ENCODE measurements around the gene MED15.

DNA sequence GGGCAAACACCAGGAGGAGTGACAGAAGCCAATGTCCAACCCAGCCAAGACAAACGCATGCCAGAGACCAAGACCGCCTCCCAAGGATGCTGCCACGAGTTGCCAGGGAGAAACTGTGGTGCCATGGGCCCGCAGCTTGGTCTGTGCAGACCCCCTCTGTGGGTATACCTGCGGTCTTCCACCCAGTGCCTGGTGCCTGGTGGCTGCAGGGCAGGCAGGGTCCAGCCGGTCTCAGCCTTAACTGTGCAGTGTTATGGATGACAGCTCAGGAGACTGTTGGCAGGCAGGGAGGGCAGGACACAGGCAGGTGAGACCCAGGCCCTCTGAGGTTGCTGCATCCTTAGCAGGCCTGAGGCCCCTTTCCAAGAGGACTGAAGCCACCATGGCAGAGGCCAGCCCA lies 97.9 kb downstream of the MED15 start:
- TF ChIP-seq CTCF (IDR thresholded peaks at IDR 0.05) (no peak), SIN3A (IDR thresholded peaks at IDR 0.05; ENCODE audit: borderline replicate concordance, insufficient read depth, low read depth, low read length) (no peak), POLR2AphosphoS5 (IDR thresholded peaks at IDR 0.05; ENCODE audit: low read depth, low read length) (no peak), TCF7L2 (IDR thresholded peaks at IDR 0.05; ENCODE audit: low read depth, low read length) (no peak)
- TF ChIP-seq, protein P1, sequence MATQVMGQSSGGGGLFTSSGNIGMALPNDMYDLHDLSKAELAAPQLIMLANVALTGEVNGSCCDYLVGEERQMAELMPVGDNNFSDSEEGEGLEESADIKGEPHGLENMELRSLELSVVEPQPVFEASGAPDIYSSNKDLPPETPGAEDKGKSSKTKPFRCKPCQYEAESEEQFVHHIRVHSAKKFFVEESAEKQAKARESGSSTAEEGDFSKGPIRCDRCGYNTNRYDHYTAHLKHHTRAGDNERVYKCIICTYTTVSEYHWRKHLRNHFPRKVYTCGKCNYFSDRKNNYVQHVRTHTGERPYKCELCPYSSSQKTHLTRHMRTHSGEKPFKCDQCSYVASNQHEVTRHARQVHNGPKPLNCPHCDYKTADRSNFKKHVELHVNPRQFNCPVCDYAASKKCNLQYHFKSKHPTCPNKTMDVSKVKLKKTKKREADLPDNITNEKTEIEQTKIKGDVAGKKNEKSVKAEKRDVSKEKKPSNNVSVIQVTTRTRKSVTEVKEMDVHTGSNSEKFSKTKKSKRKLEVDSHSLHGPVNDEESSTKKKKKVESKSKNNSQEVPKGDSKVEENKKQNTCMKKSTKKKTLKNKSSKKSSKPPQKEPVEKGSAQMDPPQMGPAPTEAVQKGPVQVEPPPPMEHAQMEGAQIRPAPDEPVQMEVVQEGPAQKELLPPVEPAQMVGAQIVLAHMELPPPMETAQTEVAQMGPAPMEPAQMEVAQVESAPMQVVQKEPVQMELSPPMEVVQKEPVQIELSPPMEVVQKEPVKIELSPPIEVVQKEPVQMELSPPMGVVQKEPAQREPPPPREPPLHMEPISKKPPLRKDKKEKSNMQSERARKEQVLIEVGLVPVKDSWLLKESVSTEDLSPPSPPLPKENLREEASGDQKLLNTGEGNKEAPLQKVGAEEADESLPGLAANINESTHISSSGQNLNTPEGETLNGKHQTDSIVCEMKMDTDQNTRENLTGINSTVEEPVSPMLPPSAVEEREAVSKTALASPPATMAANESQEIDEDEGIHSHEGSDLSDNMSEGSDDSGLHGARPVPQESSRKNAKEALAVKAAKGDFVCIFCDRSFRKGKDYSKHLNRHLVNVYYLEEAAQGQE (IDR thresholded peaks at IDR 0.05; ENCODE audit: insufficient read depth in 1 of 2, low read depth in 2 of 2, low read length in 1 of 2) = no peak
